Adipocyte (in vitro differentiated cells): ENCODE results near the gene ANKRD34C.
A peak's percentile ranks its signal among the peaks of the same experiment; 100 is the strongest.

Source experiments
- DNase-seq: peaks from one replicate; pipeline ENCODE4 v3.0.0-alpha.2; 2015; ENCODE audit warnings: low read depth
- H3K27me3 ChIP-seq: replicated peaks from 2 replicates; pipeline ENCODE4 v1.7.0; 2013; ENCODE audit warnings: mild to moderate bottlenecking, low read length, moderate library complexity; ENCODE audit not compliant: control insufficient read depth, insufficient read depth
- H3K36me3 ChIP-seq: 2 replicates; pipeline ENCODE4 v1.7.0; 2013; ENCODE audit warnings: low read length, mild to moderate bottlenecking, moderate library complexity; ENCODE audit not compliant: control insufficient read depth, insufficient read depth, severe bottlenecking
- H3K4me1 ChIP-seq: 2 replicates; pipeline ENCODE4 v1.7.0; 2013; ENCODE audit warnings: mild to moderate bottlenecking, low read length, moderate library complexity; ENCODE audit not compliant: control insufficient read depth, insufficient read depth
- H3K4me3 ChIP-seq: 2 replicates; pipeline ENCODE4 v1.7.0; 2013; ENCODE audit warnings: mild to moderate bottlenecking, low read length, moderate library complexity
- H3K9ac ChIP-seq: 2 replicates; pipeline ENCODE4 v1.7.0; 2013; ENCODE audit warnings: mild to moderate bottlenecking, low read length, moderate library complexity
- H3K9me3 ChIP-seq: 2 replicates; pipeline ENCODE4 v1.7.0; 2013; ENCODE audit warnings: mild to moderate bottlenecking, low read length, moderate library complexity; ENCODE audit not compliant: control insufficient read depth

ANKRD34C gene

GRCh38 chr15:79282371-79283251 is at the start of gene ANKRD34C:
Gene ANKRD34C (plus strand): TSS chr15:79282722. CDS start chr15:79293285, 10,563 bp downstream.
- no peaks in the 10 kb centered on the region for H3K4me1 ChIP-seq
- peaks cover 58% of the 10 kb centered on the region for H3K27me3 ChIP-seq
- no peaks in the 10 kb centered on the region for H3K9me3 ChIP-seq
- no peaks in the 10 kb centered on the region for H3K36me3 ChIP-seq
- H3K4me3 ChIP-seq, result no peak within 1 kb of the TSS
- no peak within 1 kb of the TSS for H3K9ac ChIP-seq
- DNase-seq, result no peak

- peaks cover 17% of the 10 kb centered on the region for H3K9me3 ChIP-seq
- H3K36me3 ChIP-seq, result no peaks in the 10 kb centered on the region
- H3K9ac ChIP-seq, result no peak overlapping the region
- H3K4me1 ChIP-seq, result no peaks in the 10 kb centered on the region
- no peak overlapping the region for H3K4me3 ChIP-seq
- no peak for DNase-seq
- peaks cover 12% of the 10 kb centered on the region for H3K27me3 ChIP-seq
These were observed 49.3 kb upstream of the ANKRD34C start for GRCh38 chr15:79233236-79233635.

DNA sequence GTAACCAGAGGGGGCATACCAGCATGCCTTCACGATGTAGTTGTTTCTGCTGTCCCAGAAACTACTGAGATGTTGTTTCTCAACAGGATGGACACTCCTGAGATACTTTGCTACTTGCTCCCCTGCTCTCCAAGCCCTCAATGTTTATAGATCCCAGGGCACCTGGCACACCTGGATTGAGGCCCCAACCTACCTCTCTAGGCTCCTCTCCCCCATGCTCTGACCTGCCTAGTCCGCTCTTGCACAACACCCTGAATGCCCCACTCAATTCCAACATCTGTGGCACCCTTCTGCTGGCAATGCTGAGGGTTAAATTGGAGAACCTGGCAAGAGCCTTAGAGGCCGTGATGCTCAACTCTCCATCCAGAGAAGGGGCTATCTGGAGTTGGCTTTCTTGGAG is 42.5 kb upstream of the ANKRD34C start:
- Histone ChIP-seq H3K9me3 (no peaks in the 10 kb centered on the region), H3K4me3 (no peak overlapping the region), H3K4me1 (no peaks in the 10 kb centered on the region), H3K9ac (no peak overlapping the region), H3K27me3 (peaks cover 17% of the 10 kb centered on the region), H3K36me3 (no peaks in the 10 kb centered on the region)
- no peak for DNase-seq

GRCh38 chr15:79243723-79244122 is 38.8 kb upstream of the ANKRD34C start:
- Histone ChIP-seq H3K27me3 (peaks cover 19% of the 10 kb centered on the region), H3K4me1 (no peaks in the 10 kb centered on the region), H3K9me3 (no peaks in the 10 kb centered on the region), H3K9ac (no peak overlapping the region), H3K4me3 (no peak overlapping the region), H3K36me3 (no peaks in the 10 kb centered on the region)
- DNase-seq, result no peak

DNA sequence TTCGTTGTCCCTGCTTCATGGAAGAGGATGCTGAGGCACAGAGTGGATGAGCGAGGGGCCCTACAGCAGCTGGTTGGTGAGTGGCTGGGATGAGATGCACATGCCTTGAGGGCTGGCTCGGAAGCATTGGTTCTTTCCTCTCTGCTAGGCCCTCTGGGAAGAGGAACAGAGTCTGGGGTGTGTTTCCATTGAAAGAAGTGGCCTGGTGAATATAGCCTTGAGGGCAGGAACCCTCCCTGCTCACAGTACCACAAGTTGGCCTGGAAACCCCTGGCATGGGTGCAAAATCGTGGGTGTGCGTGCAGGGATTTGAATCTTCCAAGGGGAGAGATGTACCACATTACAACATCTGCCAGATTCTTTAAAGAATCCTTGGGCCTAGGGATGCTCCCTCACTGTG is 37.6 kb upstream of the ANKRD34C start:
- no peak for DNase-seq
- H3K4me1 ChIP-seq, result no peaks in the 10 kb centered on the region
- H3K36me3 ChIP-seq, result no peaks in the 10 kb centered on the region
- no peak overlapping the region for H3K4me3 ChIP-seq
- no peak overlapping the region for H3K9ac ChIP-seq
- H3K9me3 ChIP-seq, result no peaks in the 10 kb centered on the region
- H3K27me3 ChIP-seq, result peaks cover 14% of the 10 kb centered on the region

DNA sequence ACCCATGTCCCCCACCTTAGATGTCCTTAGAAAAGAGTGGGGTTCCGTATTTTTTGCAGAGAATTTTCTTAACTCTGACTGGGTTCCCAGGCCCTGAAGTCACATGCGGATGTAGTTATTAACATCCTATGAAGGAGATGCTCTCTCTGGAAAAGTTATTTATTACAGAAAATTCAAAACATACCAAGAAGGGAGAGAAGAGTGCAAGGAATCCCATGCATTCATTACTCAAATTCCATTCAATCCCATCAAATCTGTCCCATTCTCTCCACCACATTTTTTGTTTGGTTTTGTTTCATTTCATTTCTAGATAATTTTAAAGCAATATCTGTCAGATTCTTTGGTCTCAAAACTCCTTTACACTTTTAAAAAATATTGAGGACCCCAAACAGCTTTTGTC is 34.3 kb upstream of the ANKRD34C start:
- Histone ChIP-seq H3K9ac (no peak overlapping the region), H3K9me3 (no peaks in the 10 kb centered on the region), H3K36me3 (no peaks in the 10 kb centered on the region), H3K4me3 (no peak overlapping the region), H3K27me3 (peaks cover 17% of the 10 kb centered on the region), H3K4me1 (no peaks in the 10 kb centered on the region)
- DNase-seq, result no peak

- Histone ChIP-seq H3K36me3 (no peaks in the 10 kb centered on the region), H3K9me3 (no peaks in the 10 kb centered on the region), H3K4me3 (no peak overlapping the region), H3K9ac (no peak overlapping the region), H3K4me1 (no peaks in the 10 kb centered on the region), H3K27me3 (peaks cover 3% of the 10 kb centered on the region)
- DNase-seq, result no peak
These were observed 25.1 kb upstream of the ANKRD34C start for GRCh38 chr15:79257454-79257853.

DNA sequence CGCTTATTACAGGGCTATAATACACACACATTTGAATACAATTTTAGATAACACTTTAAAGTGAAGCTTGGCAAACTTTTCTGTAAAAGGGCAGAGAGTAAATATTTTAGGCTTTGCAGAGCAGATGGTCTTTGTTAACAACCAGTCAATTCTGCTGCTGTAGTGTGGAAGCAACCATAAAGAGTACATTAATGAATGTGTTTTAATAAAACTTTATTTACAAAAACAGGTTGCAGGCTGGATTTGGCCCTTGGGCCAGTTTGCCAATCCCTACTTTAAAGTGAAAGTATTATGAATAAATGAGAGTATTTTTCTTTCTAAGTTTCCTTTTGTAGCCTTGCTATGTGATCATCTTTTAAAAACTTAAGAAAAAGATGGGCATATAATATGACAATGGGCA is 20.7 kb upstream of the ANKRD34C start:
- Histone ChIP-seq H3K27me3 (peaks cover 3% of the 10 kb centered on the region), H3K9me3 (no peaks in the 10 kb centered on the region), H3K4me3 (no peak overlapping the region), H3K4me1 (no peaks in the 10 kb centered on the region), H3K9ac (no peak overlapping the region), H3K36me3 (no peaks in the 10 kb centered on the region)
- DNase-seq, result no peak

DNA sequence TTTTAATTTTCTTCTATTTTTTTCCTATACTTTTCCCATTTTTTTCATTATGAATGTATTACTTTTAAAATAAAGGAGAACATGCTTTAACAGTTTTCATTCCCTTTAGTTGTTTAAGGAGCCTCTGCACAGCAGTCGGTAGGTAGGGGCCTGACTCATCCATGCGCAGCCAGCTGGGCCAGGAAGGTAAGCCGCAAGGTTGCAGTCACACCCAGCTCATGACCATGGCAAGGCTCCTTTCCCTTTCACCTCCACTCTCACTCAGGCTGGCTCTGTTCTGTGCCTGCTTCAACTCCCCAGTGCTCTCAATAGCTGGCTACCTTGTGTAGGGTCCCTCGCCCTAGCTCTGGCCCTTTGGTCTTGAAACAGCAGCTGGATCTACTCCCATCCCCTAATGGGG is 17.4 kb upstream of the ANKRD34C start:
- Histone ChIP-seq H3K36me3 (no peaks in the 10 kb centered on the region), H3K9me3 (no peaks in the 10 kb centered on the region), H3K9ac (no peak overlapping the region), H3K4me1 (no peaks in the 10 kb centered on the region), H3K27me3 (peaks cover 10% of the 10 kb centered on the region), H3K4me3 (no peak overlapping the region)
- no peak for DNase-seq

DNA sequence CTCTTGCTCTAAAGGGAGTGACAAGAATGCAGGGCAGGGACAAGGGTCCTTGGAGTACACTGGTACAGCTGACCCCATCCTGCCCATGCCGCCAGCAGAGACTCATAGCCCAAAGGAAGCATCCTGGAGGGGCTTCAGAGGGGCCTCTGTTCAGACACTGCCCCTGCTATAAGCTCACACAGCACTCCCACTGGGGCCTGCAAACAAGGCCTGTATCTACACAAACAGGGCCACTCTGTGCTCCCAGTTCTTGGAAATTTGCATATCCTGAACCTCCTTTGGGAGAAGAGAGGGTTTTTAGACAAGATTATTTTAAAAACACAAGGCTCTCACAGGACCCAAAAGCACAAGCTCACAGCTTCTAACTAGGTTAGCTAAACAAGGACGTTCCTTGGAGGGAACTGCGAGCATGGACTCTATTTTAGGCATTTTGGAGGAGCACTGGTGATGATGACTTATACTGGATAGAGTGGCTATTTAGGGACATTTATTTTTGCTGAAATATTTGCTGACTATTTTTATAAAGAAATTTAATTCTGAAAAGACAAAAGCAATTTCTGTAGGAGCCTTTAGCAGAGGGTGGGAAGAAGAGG is 16.4 kb upstream of the ANKRD34C start:
- no peak for DNase-seq
- H3K4me3 ChIP-seq, result no peak overlapping the region
- H3K9ac ChIP-seq, result no peak overlapping the region
- peaks cover 10% of the 10 kb centered on the region for H3K27me3 ChIP-seq
- H3K36me3 ChIP-seq, result no peaks in the 10 kb centered on the region
- H3K4me1 ChIP-seq, result no peaks in the 10 kb centered on the region
- no peaks in the 10 kb centered on the region for H3K9me3 ChIP-seq

DNA sequence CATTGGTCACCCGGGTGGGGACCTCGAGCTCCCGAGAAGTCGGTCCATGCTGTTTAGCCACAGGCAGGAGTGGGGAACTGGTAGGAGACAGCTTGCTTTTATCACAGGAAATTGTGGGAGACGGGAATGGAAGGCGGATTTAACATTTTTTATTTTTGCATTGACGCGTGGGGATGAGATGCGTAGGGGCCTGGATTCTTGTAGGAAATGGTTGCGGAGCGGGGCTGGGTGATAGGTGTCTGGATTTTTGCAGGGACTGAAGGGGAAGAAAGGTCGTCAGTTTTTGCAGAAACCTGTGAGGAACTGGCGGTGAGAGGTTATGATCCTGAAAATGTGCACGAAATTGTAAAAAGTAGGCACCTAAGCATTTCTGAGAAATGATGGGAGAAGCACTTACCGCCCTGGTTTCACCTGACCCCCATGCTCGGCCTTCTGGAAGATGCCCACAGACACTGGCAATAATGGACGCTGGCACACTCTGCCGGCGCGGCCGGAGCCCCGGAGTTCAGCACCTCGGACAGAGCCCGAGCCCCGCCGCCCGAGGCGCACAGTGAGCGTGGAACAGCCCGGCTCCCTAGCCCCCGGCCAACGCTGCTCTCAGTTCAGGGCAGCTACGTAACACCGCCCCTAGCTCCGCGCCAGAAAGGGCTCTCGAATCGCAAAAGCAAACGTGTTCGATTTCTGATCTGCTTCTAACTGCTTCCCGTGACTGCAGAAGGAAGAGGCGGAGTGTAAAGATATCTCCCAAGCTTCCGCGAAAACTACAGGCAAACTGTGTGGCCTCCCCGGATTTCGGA is 928 bp downstream of the ANKRD34C start:
- Histone ChIP-seq H3K4me3 (peak overlapping the region; percentile 60), H3K9me3 (no peaks in the 10 kb centered on the region), H3K4me1 (no peaks in the 10 kb centered on the region), H3K36me3 (no peaks in the 10 kb centered on the region), H3K27me3 (peaks cover 58% of the 10 kb centered on the region), H3K9ac (no peak overlapping the region)
- DNase-seq, result peak; percentile 66
